HG03175 (cell line): Measurements from ENCODE around the gene BIRC2.
"Not testable (repeated sequence)": the region's sequence is repeated elsewhere in the genome, so short reads cannot be mapped to it uniquely, and the experiment has no call there.

Source experiments
- ATAC-seq: cut with Tn5 transposase; IDR thresholded peaks from one replicate; pipeline ENCODE4 v1.9.1; 2021; ENCODE audit warnings: mild to moderate bottlenecking, moderate library complexity; ENCODE audit not compliant: unreplicated experiment

Gene BIRC2

DNA sequence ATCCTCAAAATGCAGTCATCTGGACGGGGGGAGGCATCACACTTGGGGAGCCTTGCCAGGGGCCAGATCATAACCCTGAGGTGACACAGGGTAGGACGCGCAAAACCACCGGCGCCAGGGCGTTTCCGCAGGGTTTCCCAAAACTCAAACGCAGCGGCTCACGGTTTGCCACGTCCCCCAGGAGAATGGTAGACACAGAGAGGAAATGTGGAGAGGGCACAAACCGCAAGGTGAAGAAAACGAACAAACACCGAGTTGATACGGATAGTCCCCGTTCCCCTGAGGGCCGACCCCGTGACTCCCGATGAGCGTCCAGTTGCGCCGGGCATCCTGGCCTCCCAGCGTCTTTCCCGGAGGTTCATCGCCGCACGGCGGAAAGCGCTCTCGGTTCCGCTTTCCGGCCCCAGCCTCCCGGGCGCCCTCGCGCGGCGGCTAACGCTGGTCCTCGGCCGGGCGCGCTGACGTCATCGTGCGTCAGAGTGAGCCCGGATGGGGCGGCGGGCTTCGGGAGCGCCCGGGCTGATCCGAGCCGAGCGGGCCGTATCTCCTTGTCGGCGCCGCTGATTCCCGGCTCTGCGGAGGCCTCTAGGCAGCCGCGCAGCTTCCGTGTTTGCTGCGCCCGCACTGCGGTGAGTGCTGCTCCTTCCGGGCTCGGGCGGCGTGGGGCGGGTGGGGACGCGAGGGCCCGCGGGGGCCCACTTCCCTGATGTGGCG, at the start of gene BIRC2:
TSS of gene BIRC2 (plus strand) at position 467 of the 714 bp plus-strand sequence. CDS start 2,641 bp downstream, outside the sequence.
- peak; percentile 94 for ATAC-seq

GRCh38 chr11:102300837-102301236, 46.2 kb upstream of the BIRC2 start:
- ATAC-seq: not testable (repeated sequence)

DNA sequence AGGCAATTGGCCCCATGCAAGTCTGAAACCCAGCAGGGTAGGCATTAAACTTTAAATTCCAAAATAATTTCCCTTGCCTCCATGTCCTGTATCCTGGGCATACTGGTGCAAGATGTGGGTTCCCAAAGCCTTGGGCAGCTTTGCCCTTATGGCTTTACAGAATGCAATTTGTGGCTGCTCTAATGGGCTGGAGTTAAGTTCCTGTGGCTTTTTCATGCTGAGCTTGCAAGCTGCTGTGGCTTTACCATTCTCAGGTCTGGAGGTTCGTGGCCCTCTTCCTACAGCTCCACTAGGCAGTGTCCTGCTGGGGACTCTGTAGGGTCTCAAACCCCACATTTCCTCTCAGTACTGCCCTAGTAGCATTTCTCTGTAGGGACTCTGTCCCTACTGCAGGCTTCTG, 44.8 kb upstream of the BIRC2 start:
- ATAC-seq: no peak

GRCh38 chr11:102304686-102305085, 42.3 kb upstream of the BIRC2 start:
- ATAC-seq: no peak

- no peak for ATAC-seq
These were observed 41.5 kb upstream of the BIRC2 start for GRCh38 chr11:102305352-102306047.

DNA sequence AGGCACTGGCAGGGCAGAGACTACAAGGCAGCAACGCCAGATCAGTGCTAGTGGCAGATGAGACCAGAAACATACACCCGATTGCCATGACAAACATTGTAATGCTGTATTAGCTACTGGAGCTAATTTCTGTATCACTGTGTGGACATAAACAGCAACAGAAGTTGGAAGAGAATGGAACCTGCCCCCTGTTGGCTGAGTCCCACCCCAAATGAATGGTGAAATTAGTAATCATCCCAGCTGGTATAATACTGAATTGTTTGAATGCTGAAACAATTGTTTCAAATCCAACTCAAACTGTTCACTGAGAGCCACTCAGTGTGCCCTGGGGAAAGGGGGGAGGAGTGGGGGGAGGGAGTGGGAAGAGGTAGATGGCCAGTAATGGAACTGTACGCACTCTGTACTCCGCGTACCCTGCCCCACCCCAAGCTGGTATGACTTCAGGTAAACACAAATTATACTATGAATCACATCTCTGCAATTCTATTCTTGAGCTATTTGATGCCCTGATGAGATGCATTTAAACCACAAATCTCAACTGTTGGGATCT, 40.9 kb upstream of the BIRC2 start:
- no peak for ATAC-seq

- ATAC-seq: no peak
These were observed 39.9 kb upstream of the BIRC2 start for GRCh38 chr11:102306817-102307726.

GRCh38 chr11:102307727-102308038, 39.3 kb upstream of the BIRC2 start:
- ATAC-seq: no peak

DNA sequence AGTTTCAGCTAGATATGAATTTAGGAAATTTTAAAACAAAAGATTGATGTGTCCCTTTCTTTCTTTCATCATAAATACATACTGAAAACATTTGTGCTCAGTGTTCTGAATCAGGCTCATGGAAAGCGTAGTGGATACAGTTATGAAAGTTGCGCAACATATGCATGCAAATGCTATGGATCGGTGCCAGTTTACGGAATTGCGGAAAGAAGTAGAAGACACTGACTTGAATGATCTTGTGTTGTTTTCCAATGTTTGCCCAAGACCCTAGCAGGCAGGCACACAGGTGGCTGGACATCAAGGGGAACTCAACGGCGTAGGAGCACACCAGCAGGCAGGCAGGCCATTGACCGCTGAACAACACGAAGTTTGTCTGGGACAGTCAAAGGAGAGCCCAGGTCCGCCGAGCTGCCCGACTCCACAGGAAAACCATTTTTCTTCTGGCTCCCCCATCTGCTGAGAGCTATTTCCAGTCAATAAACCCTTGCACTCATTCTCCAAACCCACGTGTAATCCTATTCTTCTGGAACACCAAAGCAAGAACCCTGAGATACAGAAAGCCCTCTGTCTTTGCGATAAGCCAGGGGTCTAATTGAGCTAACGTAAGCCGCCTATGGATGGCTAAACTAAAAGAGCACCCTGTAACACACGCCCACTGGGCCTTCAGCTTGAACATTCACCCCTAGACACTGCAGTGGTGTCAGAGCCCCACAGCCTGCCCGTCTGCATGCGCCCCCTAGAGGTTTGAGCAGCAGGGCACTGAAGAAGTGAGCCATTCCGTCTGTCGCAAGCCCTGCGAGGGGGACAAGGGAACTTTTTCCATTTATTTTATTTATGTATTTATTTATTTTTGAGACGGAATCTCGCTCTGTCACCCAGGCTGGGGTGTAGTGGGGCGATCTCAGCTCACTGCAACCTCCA, 37.1 kb upstream of the BIRC2 start:
- ATAC-seq: no peak

DNA sequence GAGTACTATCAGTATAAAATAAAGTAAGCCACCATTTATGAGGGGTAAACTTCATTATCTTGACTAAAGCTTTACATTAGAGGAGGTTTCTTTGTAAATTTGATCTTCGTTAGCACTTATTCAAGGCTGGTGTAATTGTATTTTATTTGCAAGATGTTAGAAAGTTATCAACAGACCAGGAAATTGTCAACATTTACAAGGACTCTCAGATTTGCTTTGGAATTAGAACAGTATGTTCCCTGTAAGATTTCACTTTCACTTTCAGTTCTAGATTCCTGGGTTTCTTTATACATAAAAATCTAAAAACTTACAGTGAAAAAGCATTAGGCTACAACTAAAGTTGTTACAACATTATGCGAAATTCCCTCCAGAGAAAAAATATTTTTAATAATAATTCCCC, 34.3 kb upstream of the BIRC2 start:
- no peak for ATAC-seq

DNA sequence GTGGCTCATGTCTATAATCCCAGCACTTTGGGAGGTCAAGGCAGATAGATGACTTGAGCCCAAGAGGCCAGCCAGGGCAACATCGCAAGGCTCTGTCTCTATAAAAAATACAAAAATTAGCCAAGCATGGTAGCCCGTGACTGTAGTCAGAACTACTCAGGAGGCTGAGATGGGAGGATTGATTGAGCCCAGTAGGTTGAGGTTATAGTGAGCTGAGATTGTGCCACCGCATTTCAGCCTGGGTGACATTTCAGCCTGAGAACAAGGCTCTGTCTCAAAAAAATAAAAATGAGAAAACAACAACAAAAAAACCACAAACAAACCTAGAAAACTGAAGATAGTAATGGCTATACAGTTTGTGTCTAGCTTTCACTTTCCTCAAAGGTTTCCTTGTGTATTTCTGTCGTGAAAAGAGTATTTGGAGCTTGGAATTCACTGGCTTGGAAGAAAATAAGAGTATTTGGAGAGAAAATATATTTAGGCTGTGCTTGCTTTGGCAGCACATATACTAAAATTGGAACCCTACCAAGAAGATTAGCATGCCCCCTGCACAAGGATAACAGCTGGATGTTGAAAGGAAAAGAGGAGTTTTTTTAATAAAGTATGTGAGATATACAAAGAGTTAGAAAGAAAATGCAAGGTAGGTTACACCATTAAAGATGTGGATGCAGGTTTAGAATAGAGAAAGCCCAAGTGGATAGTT, 33.6 kb upstream of the BIRC2 start:
- ATAC-seq: no peak

- ATAC-seq: no peak
These were observed 32.2 kb upstream of the BIRC2 start for GRCh38 chr11:102314784-102315183.

DNA sequence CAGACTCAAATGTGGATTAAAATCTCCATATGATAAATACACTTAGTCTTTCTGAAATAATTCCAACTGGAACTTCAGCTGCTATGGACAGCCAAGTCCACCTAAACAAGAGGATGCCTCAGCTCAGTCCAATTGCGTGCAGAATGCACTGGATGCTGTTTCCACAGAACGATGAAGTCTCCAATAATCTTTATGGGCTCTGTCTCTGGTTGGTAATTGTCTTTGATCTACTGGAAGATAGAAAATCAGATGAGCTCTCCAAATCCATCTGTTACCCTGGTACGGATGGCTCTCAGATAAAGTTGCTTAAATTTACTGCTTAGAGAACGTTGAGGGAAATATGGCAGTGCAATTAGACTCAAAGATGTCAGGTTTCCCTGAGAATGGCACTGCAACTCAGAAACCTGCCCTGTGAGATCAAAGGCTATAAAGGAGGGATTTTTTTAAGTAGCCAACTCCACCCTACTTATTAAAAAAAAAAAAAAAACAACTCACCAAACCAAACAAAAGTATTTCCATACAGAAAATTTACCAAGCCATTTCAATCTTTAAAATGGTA, 30.6 kb upstream of the BIRC2 start:
- ATAC-seq: no peak

GRCh38 chr11:102317099-102317767, 29.8 kb upstream of the BIRC2 start, which contains the start of gene BIRC3:
Gene BIRC3 (plus strand): TSS chr11:102317484. CDS start chr11:102324510, 7,026 bp downstream.
- peak; percentile 82 for ATAC-seq

- ATAC-seq: no peak
These were observed 29.3 kb upstream of the BIRC2 start for GRCh38 chr11:102317768-102318103.

DNA sequence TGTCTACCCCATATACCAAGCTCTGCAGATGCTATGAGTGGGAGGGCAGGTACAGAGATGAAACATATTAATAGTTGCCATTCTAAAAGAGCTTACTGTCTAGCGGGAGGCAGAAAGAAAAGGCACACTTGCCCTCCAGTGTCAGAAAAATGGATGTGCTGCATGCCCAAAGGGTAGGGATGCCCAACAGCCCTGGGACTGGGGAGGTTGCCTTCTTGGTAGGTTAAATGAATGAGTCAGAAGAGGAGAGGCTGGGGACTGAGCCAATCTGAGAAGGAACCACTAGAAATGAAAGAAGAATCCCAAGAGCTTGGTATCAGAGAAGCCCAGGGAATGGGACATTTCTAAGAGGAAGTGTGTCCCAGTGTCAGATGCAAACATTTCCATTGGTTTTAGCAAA, 28.5 kb upstream of the BIRC2 start:
- ATAC-seq: no peak

DNA sequence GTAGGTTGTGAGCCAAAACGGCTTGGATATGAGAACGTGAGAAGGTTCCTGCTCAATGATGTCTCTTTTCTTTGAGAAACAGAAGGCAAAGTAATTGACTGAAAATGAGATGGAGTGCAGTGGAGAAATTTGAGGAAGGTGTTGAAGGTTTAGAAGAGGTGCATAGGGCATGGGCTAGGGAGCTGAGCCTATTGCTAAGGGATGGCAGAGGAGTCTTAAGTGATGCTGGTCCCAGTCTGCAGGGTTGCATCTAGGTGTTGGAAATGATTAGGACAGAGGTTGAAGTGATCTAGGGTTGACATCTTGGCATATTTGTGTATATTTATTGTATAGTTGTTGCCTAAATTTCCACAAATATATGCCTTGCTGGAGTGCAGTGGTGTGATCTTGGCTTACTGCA, 27.5 kb upstream of the BIRC2 start:
- ATAC-seq: no peak

DNA sequence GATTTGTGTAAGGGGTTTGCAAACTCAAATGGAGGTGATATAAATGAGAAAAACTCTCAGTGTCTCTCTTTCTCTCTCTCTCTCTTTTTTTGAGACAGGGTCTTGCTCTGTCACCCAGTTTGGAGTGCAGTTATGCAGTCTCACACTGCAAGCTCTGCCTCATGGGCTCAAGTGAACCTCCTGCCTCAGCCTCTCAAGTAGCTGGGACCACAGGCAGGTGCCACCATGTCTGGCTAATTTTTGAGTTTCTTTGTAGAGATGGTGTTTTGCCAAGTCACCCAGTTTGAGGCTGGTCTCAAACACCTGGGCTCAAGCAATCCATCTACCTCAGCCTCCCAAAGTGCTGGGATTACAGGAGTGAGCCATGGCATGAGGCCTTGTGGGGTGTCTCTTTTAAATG, 26.8 kb upstream of the BIRC2 start:
- no peak for ATAC-seq

- no peak for ATAC-seq
These were observed 26.3 kb upstream of the BIRC2 start for GRCh38 chr11:102320679-102321078.
